HG03280 (cell line): ENCODE results near the gene ROBO4.

Experiments used
- ATAC-seq: cut with Tn5 transposase; IDR thresholded peaks from one replicate; pipeline ENCODE4 v1.9.1; 2021; ENCODE audit warnings: mild to moderate bottlenecking, moderate library complexity; ENCODE audit not compliant: unreplicated experiment

Gene ROBO4

GRCh38 chr11:124875401-124875800 is 22.3 kb downstream of the ROBO4 start:
- no peak for ATAC-seq

- no peak for ATAC-seq
Observed at GRCh38 chr11:124874571-124875255, 23.0 kb downstream of the ROBO4 start.

GRCh38 chr11:124873951-124874350 is 23.7 kb downstream of the ROBO4 start:
- no peak for ATAC-seq

GRCh38 chr11:124872741-124873140 is 24.9 kb downstream of the ROBO4 start:
- ATAC-seq = no peak

GRCh38 chr11:124872280-124872679 is 25.4 kb downstream of the ROBO4 start:
- ATAC-seq = no peak

GRCh38 chr11:124870430-124870829 is 27.2 kb downstream of the ROBO4 start:
- ATAC-seq = no peak

GRCh38 chr11:124869856-124870387 is 27.7 kb downstream of the ROBO4 start:
- ATAC-seq = no peak

GRCh38 chr11:124869331-124869730 is 28.3 kb downstream of the ROBO4 start:
- ATAC-seq = no peak

GRCh38 chr11:124868331-124869274 is 29.1 kb downstream of the ROBO4 start:
- ATAC-seq = no peak

GRCh38 chr11:124867700-124868099 is 30.0 kb downstream of the ROBO4 start:
- no peak for ATAC-seq

GRCh38 chr11:124865902-124866851 is 31.5 kb downstream of the ROBO4 start:
- no peak for ATAC-seq

- no peak for ATAC-seq
Observed at GRCh38 chr11:124865181-124865901, 32.3 kb downstream of the ROBO4 start, which contains the start of gene ROBO3. Gene ROBO3 (plus strand): TSS chr11:124865432. CDS start chr11:124865578, 146 bp downstream.

GRCh38 chr11:124864892-124865180 is 32.8 kb downstream of the ROBO4 start:
- ATAC-seq = no peak

- ATAC-seq = no peak
Observed at GRCh38 chr11:124864176-124864891, 33.3 kb downstream of the ROBO4 start.

- ATAC-seq = no peak
Observed at GRCh38 chr11:124863826-124864165, 33.9 kb downstream of the ROBO4 start.

GRCh38 chr11:124863137-124863825 is 34.4 kb downstream of the ROBO4 start:
- ATAC-seq = no peak

- ATAC-seq = no peak
Observed at GRCh38 chr11:124861670-124862069, 36.0 kb downstream of the ROBO4 start.

GRCh38 chr11:124859171-124859570 is 38.5 kb downstream of the ROBO4 start:
- no peak for ATAC-seq

GRCh38 chr11:124846070-124846673 is 51.5 kb downstream of the ROBO4 start:
- no peak for ATAC-seq
